ENCODE data around the gene PALM. TPM values are rescaled to one million over a fixed set of nuclear protein-coding genes. Genes with fewer than 3 reads are reported as not detected.
A peak's percentile ranks its signal among the peaks of the same experiment; 100 is the strongest.

The PALM gene
- polyA plus RNA-seq, 2 of the 4 experiments (the other 2 are of a cell fraction), result 3.0 to 15.7 TPM

DNA sequence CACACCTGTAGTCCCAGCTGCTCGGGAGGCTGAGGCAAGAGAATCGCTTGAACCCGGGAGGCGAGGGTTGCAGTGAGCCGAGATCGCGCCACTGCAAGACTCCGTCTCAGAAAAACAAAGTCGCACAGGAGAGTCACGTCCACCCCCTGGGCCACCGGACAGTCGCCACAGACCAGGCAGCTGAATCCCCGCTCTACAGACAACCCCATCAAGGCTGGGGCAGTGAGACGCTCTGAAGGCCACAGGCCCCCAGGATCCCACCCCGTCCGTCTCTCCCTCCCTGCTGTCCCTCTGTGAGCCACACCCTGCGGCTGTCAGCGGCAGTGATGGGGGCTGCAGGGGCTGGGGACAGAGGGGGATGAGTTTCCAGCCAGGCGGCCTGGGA, 73.1 kb downstream of the PALM start (continued):
- TF ChIP-seq REST (IDR thresholded peaks at IDR 0.05), result no peak
- no peak for TF ChIP-seq TFCP2L1 (CRISPR knock-in tag; IDR thresholded peaks at IDR 0.05)

GRCh38 chr19:782185-782877, 73.6 kb downstream of the PALM start:
- peak overlapping the region; percentile 98 to 100 for H3K27ac ChIP-seq
- H3K4me1 ChIP-seq, result peaks cover 30% of the 10 kb centered on the region
- peak; percentile 47 to 91 for DNase-seq (ENCODE audit: low read depth in 1 of 2, low spot score in 1 of 2)
- WGBS (ENCODE audit: missing lambda C conversion rate), result under 1% methylated on average over 12 of the region's 29 CpGs
- CTCF ChIA-PET, result interaction anchor here (1.0 to 3.0 kb wide), 2 partner anchors 12 to 17 kb away, joined by 5 to 12 read pairs; no protein-coding TSS in a partner anchor
- peak overlapping the region; percentile 58 for H3K4me3 ChIP-seq
- peak; percentile 73; the same call in 1 of the 2 replicates for TF ChIP-seq TP53 (CRISPR knock-in tag; IDR thresholded peaks at IDR 0.05)
- TF ChIP-seq HOXB13 (CRISPR knock-in tag; IDR thresholded peaks at IDR 0.05; ENCODE audit: low read depth), result peak; percentile 85
- TF ChIP-seq E2F6 (IDR thresholded peaks at IDR 0.05; ENCODE audit: borderline replicate concordance, low read depth), result peak; percentile 81; the same call in 1 of the 2 replicates
- TF ChIP-seq, protein P1, sequence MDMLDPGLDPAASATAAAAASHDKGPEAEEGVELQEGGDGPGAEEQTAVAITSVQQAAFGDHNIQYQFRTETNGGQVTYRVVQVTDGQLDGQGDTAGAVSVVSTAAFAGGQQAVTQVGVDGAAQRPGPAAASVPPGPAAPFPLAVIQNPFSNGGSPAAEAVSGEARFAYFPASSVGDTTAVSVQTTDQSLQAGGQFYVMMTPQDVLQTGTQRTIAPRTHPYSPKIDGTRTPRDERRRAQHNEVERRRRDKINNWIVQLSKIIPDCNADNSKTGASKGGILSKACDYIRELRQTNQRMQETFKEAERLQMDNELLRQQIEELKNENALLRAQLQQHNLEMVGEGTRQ (IDR thresholded peaks at IDR 0.05), result no peak
- TF ChIP-seq EP300 (IDR thresholded peaks at IDR 0.05), result peak; percentile 69 to 75; a peak in 3 of 5 replicates
- TF ChIP-seq RFX5 (IDR thresholded peaks at IDR 0.05), result no peak
- peak; percentile 1; the same call in 1 of the 2 replicates for TF ChIP-seq MYC (IDR thresholded peaks at IDR 0.05; ENCODE audit: borderline replicate concordance, low read length)
- TF ChIP-seq GATA3 (IDR thresholded peaks at IDR 0.05; ENCODE audit: borderline replicate concordance), result peak; percentile 74; the same call in 1 of the 2 replicates
- TF ChIP-seq JUN (IDR thresholded peaks at IDR 0.05), result peak; percentile 67 to 77; a peak in 3 of 5 replicates
- TF ChIP-seq, protein P2, sequence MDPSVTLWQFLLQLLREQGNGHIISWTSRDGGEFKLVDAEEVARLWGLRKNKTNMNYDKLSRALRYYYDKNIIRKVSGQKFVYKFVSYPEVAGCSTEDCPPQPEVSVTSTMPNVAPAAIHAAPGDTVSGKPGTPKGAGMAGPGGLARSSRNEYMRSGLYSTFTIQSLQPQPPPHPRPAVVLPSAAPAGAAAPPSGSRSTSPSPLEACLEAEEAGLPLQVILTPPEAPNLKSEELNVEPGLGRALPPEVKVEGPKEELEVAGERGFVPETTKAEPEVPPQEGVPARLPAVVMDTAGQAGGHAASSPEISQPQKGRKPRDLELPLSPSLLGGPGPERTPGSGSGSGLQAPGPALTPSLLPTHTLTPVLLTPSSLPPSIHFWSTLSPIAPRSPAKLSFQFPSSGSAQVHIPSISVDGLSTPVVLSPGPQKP (IDR thresholded peaks at IDR 0.05; ENCODE audit: low read depth, low read length), result no peak
- peak; percentile 38; the same call in 1 of the 3 replicates for TF ChIP-seq BCL3 (IDR thresholded peaks at IDR 0.05)
- peak; percentile 86 for TF ChIP-seq MAX (IDR thresholded peaks at IDR 0.05)
- TF ChIP-seq TFCP2L1 (CRISPR knock-in tag; IDR thresholded peaks at IDR 0.05), result 0 out of 2 replicates have a peak, but pooled peaks have one; percentile 30
- peak overlapping the region; percentile 74 for H3K4me2 ChIP-seq
- no peaks in the 10 kb centered on the region for H3K9me3 ChIP-seq
- ATAC-seq, result peak; percentile 86 to 92
- FAIRE-seq, result no peak
- POLR2A ChIA-PET, result interaction anchor here (1.4 kb wide), 1 partner anchor 30 kb away, joined by 9 read pairs; no protein-coding TSS in a partner anchor

All from A549 (cell line).